GM21360 (cell line): ENCODE data around the gene CLCN5.
A peak's percentile ranks its signal among the peaks of the same experiment; 100 is the strongest.

Source experiments
- ATAC-seq: cut with Tn5 transposase; IDR thresholded peaks from one replicate; pipeline ENCODE4 v1.9.1; 2021; ENCODE audit warnings: mild to moderate bottlenecking, moderate library complexity; ENCODE audit not compliant: unreplicated experiment

CLCN5 gene

DNA sequence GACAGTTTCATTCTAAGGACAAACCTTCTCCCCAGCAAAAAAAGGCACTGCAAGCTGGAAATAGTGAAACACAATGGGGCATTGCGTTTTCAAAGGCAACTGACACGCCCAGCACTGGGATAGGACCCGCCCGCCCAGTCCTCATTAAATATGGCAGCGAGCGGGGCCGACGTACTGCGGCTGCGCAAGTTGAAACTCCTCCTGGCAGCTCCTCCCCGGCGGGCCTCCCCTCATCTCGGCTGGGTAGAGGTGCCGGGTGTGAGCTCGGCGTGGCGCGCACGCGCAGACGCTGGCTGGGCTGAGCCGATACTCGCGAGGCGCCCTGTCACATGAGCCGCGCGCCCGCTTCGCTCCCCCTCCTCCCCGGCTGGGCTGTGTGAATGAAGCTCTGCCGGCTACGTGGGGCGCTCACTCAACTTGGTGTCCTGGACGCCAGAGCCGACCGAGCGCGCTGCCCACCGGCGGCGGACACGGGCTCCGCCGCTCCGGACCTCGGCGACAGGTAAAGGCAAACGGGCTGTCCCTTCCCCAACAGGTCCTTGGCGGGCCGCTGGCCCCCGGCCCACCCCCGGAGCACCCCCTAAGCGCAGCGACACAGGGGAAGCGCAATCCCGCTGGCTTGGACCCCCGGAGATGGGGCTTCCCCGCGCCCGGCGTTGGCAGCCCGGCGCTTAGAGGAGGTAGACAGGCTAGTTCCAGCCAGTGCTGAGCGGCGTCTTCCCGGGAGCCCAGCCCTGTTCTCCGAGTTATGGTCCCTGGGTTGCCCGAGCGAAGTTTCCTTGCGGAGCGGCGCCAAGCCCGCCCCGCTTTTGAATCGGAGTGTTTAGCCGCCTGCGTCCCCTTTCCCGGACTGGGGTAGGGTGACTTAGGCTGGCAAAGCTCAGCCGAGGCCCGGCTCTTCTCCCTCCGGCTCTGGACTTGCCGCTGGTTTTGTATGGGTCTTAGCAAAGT lies at the start of gene CLCN5:
Gene CLCN5, plus strand, starts transcription at position 306 of the 951 bp plus-strand sequence. CDS start 2,703 bp downstream, outside the sequence.
- ATAC-seq: peak; percentile 95

DNA sequence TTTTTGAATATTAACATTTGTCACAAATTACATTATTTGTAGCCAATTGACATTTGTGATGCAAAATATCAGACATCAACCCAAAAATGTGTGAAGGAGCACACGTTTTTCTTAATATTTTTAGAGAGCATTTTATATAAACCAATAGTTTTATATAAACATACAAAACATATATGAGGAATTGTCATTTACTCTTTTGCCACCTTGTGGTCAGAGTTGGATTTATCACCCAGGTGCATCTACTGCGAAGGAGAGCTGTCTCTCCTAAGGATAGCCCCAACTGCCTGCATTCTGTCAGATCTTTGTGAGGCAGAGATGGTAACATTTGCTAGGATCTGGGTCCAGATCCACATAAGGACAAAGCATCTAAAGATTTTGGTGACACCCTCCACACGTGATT lies 45.6 kb upstream of the CLCN5 start:
- no peak for ATAC-seq

DNA sequence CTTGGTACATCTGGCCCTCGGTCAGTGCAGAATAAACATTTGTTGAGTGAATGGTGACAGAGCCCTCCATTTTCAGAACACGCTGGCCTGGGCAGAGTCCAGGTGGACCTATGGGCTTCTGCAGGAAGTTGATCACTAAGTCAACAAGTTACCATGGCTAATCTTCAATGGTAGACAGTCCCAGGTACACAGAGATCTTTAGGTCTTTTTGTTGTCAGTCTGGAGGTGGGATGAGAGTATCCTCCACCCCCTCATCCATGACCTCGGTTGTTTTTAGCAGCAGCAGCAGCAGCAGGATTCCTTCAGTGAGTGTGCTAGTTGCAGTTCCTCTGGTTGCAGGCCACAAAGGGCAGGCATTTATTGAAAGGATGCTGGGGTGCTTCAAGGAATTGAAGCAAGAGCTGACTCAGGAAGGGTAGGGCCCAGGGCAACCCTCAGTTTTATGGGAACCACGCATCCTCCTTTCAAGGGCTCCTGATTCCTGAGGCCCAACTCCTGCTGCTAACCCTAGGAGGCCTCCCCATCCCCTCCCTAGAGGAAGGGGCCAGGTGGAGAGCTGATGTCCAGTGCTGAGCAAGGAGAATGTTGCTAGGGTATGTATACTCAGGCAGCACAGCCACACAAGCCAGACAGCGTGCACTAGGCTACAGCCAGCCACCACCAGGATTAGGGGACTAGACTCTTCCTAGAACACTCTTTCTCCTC lies 44.8 kb upstream of the CLCN5 start:
- ATAC-seq: no peak

DNA sequence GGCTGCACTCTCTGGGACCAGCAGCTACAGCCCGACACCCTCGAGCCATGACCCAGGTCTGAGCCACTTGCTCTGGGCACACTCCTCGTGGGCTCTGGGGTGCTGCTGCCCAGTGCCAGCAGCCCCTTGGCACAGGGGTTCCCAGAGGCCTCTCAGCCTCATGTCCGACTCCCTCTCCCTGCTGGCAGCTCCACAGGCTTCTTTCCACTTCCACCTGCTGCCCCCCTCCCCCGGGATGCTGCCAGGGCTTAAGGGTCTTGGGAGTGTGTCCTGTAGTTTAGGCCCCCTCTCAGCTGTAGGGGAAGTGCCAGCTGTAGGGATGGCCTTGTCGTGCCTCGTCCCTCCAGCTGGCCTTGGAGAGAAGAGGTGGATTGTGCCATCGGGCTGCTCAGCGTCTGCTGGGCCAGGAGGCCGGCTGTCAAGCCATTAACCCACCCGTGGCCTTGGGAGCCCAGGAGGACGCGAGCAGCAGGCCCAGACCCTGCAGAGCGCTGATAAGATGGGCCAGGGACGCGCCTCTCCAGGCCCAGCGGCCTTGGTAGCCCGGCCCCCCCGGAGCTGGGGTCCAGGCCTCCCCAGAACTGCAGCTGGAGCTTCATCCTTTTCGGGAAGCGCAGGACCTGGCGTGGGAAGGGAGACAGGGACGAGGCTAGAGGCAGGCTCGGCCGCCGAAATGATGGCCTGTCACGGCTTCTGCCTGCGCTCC lies 44.1 kb upstream of the CLCN5 start:
- no peak for ATAC-seq

DNA sequence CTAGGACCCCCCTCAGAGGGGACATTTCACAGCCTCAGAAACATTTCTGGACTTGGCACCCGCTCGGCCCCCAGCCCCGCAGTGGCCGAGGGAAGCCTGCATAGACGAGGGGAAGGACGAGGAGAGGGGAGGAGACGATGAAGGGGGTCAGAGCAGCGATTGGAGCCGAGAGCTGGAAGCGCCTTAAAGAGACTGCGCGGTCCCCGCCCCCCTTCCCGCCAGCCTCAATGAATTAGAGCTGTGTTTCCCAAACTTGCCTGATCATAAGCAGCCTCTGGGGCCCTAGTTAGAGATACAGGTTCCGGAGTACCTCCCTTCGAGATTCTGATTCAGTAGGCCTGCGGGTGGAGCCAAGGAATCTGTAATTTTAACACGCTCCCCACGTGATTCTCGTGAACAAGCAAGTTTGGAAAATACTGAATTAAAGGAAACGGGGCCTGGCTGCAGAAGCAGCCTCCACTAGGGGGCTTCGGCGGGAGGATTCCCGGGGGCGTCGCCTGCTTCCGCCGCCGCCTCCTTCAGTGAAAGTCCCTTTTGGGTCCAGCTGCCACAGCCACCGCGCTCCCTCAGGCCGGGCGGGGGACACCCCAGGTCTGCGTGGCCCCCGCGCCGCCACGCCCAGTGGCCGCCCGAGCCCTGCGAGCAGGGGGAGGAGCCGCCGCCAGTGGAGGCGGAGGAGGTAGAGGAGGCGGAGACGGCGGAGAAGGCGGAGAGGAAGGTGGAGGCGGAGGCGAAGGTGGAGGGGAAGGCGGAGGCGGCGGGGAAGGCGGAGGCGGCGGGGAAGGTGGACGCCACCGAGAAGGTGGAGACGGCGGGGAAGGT lies 43.4 kb upstream of the CLCN5 start, which contains the start of gene USP27X:
Gene USP27X, plus strand, starts transcription at position 651 of the 822 bp plus-strand sequence. CDS start 824 bp downstream, outside the sequence.
- ATAC-seq: peak; percentile 79

DNA sequence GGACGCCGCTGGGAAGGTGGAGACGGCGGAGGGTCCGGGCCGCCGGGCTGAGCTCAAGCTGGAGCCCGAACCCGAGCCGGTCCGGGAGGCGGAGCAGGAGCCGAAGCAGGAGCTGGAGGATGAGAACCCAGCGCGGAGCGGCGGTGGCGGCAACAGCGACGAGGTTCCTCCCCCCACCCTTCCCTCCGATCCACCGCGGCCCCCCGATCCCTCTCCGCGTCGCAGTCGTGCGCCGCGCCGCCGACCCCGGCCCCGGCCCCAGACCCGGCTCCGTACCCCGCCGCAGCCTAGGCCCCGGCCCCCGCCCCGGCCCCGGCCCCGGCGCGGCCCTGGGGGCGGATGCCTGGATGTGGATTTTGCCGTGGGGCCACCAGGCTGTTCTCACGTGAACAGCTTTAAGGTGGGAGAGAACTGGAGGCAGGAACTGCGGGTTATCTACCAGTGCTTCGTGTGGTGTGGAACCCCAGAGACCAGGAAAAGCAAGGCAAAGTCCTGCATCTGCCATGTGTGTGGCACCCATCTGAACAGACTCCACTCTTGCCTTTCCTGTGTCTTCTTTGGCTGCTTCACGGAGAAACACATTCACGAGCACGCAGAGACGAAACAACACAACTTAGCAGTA lies 42.6 kb upstream of the CLCN5 start:
- no peak for ATAC-seq

DNA sequence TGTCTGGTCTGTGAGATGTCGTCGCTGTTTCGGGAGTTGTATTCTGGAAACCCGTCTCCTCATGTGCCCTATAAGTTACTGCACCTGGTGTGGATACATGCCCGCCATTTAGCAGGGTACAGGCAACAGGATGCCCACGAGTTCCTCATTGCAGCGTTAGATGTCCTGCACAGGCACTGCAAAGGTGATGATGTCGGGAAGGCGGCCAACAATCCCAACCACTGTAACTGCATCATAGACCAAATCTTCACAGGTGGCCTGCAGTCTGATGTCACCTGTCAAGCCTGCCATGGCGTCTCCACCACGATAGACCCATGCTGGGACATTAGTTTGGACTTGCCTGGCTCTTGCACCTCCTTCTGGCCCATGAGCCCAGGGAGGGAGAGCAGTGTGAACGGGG lies 41.7 kb upstream of the CLCN5 start:
- no peak for ATAC-seq

DNA sequence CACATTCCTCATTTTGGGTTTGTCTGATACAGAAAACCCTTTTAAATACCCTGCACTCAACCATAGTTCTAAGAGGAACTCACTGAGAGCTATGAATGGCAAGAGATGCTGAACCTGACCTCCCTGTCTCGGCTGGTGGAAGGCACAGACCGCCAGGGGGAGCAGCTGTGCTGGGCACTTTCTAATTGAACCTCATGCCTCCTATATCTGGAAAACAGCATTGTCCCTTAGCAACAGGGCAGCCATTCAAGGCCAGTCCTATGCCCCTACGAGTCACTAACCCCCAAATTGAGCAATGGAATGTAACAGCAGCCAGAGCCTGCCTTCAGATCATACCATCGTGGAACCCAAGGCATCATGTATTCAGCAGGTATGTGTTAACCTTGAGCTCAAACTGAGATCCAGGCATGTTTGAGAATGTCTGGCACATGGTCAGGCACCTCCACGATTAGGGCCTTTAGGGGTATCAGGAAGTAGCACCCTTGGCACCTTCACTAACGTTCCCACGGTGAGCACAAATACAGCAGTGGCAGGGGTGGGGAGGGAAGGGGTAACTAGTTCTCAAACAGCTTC lies 38.0 kb upstream of the CLCN5 start:
- peak; percentile 57 for ATAC-seq

DNA sequence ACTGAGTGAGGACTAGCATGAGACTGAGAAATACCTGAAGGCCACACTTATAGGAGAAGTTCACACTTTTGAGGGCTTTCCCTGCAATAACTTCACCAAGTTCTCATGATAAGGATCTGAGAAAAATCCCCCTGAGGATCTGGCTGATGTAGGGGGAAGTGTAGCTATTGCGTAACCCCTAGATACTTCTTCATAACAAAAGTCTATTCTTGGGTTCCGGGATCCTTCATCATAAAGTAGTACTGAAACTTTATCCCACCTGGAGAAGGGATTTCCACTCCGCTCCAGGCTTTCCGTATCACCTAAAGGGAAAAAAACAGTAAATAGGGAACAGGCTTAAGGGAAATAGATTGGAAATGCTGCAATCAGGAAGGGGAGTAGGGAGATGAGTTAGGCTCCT lies 29.9 kb upstream of the CLCN5 start:
- no peak for ATAC-seq

DNA sequence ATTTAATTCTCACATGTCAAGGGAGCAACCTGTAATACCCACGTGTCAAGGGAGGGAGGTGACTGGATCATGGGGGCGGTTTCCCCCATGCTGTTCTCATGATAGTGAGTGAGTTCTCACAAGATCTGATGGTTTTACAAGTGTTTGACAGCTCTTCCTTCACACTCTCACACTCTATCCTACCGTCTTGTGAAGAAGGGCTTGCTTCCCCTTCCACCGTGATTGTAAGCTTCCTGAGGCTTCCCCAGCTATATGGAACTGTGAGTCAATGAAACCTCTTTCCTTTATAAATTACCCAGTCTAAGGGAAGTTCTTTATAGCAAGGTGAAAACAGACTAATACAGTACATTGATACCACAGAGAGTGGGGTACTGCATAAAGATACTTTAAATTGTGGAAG lies 25.4 kb upstream of the CLCN5 start:
- ATAC-seq: no peak

DNA sequence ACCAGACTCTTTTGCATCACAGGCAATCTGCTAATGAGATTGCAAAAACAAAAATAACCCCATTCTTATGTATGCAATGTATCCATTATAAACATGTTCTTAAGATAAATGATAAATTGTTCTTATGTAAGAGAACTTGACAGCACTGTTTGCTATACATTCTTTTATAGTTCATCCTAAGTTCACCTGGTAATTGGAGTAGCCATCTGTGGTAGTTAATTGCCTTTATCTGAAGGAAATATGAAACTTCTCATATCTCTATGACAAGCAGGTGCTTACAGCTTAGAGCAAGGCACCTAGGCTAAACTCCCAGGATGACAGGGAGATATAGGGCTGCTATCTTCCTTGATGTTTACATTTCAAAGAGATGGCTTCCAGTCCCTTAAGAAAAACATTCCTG lies 21.3 kb upstream of the CLCN5 start:
- ATAC-seq: no peak

DNA sequence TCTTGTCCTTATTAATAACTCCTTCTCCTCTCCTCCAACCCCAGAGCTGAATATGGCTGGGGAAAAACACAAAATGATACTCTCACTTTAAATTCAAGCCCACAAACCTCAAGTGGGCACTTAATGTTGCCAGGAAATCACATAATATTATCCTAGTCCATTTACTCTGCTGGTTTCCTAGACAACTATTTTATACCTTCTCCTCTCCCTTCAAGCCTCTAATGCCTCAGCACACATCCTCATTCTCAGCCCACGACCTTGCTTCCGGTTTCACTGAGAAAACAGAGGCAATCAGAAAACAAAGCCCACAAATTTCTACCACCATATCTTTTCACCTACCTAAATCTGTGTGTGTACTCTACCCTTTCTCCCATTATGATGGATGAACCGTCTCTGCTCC lies 12.1 kb upstream of the CLCN5 start:
- ATAC-seq: peak; percentile 71

DNA sequence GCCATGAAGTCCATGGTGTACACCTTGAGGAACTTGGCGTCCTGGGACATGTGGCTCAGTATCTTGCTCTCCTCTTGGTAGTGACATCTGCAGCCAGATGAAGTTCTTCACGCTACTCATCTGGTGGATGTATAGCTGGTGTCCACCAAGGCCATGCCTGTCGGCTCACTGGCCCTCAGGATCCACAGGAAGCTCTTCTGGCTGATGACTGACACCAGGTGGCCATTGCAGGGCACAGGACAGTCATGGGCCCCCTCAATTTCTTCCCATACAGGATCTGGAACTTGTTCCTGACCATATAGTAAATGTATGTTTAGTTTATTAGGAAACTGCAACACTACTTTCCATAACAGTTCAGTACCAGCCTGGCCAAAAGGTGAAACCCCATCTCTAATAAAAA lies 10.3 kb upstream of the CLCN5 start:
- ATAC-seq: no peak

DNA sequence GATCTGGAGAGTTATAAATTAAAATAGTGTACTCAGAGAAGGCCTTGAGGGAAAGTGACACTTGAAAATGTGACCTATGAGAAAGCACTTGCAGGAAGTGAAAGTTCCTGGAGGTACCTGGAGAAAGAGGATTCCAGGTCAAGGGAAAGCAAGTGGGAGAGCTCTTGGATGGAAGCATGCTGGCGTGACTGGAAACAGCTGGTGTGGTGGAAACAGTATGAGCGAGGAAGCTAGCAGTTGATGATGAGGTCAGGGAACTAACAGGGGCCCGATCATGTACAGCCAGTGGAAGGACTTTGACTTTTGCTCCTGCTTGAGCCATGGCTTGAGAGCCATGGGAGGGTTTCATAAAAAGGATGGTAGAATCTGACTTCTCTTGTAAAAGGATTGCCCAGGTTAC lies 9.5 kb upstream of the CLCN5 start:
- no peak for ATAC-seq

DNA sequence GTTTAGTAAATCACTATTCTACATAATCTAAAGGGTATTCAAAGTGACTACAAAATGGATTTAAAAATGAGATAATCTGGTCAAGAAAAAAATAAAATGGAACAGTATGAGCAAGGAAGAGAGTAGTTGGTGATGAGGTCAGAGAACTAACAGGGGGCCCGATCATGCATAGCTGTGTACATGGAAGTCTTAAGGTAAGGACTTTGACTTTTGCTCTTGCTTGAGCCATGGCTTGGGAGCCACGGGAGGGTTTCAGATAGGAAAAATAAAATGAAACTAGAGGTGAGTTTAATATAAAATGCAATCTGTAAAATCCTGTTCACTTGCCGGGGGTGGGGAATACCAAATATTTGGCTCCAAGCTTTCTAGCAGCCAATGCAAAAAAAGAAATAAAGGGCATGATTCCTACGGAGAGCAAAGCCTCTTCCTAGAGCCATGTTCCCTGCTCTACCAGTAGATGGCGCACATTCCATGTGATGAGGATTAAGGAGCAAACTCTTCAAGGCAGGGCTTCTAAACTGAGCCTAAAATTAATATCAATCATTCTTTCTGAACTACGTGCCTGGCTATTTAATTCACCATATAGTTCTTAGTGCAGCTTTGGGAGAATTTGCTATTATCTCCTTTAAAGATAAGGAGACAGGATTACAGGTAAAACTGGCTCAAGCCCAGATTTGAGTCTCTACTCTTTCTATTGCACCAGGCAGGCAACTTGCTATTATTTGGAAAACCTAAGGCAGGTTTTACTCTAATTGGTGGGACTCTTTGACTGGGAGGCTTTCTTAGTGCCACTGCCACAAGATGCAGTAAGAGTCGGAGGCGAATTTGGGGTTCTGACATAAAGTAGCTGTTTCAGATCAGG lies 6.8 kb upstream of the CLCN5 start:
- ATAC-seq: no peak

DNA sequence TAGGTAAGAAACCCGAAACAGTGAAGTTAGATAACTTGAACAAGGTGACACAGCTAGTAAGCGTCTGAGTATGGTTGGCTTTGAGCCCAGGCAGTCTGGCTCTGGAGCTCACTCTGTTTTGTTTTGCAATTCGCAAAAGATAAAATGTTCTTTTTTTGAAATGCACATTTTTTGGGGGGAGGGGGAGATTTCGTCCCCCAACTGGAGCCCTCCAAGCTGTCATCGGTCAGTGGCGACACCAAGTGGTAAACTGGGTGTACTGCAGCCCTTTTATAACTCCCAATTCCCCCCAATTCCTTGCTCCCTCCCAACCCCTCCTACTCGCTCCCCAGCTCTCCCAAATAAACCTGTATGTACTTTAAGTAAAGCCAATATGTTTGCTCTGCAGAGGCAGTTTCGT lies 2.8 kb upstream of the CLCN5 start:
- ATAC-seq: no peak

DNA sequence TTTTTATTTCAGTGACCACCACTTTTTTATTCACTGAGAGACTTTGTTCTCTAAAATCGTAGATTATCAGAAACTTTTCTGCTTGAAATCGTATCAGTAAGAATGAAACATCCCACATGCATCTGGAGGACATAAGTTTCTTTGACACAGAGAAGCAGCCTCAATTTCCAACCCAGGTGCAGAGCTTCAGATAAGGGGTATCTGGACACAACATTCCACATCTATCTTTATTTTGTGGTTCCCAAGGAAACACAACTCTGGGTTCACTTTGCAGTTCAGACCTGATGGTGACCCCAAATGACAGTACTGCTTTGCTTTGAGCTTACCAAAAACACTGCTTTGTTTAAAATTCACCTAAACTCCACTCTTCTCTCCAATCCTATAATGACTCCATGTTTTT lies 1.3 kb upstream of the CLCN5 start:
- ATAC-seq: no peak

DNA sequence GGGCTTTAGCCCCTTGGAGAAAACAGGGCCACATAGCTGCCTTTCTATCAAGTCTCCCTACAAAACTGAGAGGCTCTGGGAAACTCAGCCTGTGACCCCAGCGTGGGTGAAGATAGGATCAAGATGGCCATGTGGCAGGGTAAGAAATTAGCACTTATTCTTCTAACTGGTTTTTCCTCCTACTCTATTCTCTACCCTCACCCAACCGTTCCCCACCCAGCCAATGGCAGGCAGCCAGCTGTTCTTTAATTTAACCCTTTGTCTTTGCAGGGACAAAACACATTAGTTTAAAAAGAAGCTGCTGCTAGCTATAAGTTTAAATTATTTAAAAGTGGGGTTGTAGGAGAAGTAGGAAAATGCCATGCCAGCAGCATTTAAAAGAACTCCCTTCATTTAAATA lies 2.8 kb downstream of the CLCN5 start:
- no peak for ATAC-seq

DNA sequence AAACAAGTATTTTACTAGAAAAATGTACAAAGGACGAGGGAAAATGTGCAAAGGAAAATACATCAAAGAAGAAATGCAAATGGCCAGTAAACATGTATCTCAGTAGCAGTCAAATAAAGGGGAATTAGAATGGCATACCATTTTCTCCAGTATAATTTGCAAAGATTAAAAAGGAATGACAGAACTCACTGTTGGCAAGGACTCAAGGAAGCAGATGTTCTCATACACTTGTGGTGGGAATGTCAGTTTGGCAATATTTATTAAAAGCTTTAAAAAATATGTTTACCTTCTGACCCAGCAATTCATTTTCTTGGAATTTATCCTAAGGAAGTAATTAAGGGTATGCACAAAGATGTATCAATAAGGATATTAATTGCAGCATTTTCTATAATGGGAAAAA lies 7.6 kb downstream of the CLCN5 start:
- no peak for ATAC-seq
